ENCODE results near the gene PKN2.

The PKN2 gene

DNA sequence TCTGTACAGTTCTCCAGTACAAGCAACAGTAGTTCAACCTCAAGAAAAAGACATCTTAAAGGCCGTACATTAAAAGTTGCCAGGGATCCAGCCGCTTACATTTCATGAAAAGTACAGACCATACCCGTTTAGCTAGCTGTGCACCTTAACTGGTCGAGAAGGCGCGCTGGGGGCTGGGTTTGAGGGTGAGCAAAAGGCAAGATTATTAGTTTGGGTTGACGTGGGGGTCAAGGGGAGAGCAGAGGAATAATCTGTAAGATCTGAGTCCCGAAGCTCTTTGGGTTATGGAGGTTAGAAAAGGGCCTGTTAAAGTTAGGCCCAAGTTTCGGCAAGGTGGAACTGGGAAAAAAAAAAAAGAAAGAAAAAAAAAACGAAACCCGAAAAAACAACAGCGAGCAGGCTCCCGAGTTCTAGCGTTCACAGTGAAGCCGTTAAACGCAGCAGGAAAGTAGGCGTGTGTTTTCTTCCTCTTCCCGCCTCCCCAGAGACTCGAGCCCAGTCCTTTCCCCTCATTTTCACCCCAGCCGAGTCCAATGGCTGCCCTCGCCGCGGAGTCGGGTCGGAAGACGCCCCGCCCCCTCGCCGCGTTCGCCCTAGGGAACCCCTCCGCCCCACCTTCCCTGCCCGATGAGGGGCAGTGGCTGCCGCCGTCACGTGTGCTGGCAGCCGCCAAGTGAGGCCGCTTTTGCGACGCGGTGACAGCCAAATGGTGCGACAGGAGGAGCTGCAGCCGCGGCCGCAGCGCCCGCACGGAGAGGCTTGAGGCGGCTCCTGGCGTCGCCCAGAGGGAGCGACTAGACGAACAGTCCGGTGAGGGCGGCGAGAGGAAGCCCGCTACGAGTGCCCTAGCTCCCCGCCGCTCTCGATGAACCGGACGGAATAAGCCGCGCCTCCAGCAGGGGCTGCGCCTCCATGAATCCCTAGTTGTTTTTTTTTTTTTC, at the start of gene PKN2:
Gene PKN2 (plus strand): TSS at position 733 of the 941 bp plus-strand sequence. CDS start 308 bp downstream, outside the sequence.
- peak; percentile 95 for DNase-seq

DNA sequence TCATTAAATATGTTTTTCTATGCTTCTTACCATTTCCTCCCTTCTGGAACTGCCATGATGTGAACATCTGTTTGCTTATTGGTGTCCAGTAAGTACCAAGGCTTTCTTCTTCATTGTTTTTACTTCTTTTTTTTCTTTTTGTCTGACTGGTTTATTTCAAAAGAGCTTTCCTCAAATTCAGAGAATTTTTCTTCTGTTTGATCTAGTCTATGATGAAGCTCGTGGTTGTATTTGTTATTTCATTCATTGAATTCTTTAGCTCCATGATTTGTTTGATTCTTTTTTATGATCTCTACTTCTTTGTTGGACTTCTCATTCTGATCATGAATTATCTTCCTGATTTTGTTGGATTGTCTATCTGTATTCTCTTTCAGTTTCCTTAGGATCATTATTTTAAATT, 49.5 kb upstream of the PKN2 start:
- no peak for DNase-seq

- DNase-seq, result no peak
Measured at GRCh38 chr1:88640060-88640459, 44.0 kb upstream of the PKN2 start.

- no peak for DNase-seq
Measured at GRCh38 chr1:88645886-88646285, 38.2 kb upstream of the PKN2 start.

DNA sequence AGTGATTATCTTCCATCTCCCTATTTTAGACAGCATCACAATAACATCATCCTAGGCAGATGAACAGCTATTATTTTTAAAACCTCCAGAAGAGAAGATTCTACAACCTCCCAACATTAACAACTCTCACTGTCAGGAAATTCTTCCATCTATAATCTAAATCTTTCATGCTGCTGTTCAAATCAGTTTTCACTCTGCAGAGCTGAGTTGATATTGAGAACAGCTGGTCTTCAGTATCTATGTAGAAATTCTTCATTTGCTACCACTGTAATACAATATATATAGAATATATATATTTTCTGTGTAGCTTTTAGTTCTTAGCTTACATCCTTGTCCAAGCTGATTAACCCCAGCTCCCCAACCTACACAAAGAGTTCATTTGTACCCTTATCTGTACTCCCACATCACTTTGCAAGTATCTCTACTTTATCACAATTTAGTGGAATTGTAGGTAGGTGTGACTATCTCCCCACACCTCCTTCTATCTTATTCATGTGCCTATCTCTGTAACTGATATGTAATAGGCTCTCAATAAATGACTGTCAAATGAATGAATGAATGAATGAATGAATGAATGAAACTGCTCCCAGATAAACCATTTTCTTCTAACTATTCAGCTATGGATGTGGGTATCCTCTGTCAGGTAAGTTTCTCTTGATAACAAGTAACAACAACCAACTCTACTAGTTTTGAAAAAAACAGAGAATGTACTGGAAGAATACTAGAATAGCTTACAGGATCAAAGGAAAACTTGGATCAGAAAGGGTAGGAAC, 37.4 kb upstream of the PKN2 start:
- DNase-seq, result no peak

DNA sequence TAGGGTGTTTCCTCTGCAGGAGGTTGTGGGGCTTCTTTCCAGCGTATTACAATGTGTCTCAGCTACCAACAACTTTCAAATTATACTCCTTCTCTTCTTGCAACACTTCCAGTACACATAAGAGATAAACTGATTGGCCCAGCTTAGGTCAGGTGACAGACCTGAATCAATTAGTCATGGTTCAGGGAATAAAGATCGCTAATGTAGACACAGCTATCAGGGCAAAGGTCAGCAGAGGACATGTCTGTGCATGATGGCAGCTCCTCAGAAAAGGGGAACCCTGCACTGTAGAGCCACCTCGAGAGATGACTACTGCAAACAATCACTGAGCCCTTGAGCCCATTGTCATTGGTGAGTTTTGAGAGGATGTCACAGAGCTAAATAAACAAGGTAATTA, 36.8 kb upstream of the PKN2 start:
- no peak for DNase-seq

DNA sequence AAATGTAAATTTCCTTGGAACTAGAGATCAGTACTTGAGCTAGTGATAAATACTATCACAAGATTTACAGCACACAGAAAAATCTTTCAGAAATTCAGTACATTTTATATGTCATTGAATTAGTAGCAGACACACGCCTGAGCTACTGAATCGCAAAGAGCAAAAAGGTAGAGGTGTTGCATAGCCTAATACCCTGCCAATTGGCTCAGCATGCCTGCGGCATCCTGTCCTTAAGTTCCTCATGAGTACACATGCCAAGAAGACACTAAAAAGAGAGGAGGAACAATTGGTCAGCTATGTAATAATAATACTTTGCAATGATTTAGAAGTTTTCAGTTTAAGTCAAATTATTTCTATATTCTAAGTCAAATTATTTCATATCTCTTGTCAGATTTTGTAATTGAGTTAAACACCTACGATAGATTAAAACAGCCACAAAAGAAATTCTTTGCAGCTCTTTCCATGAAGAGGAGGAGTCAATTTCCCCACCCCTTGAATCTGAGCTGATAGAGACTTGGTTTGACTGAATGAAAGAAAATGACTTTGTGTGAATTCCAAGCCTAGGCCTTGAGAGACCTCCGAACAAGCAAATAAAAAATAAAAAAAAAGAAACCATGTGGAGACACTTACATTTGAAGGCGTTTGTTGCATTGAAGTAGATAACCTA, 36.2 kb upstream of the PKN2 start:
- DNase-seq, result no peak

- no peak for DNase-seq
Measured at GRCh38 chr1:88648706-88649105, 35.4 kb upstream of the PKN2 start.

DNA sequence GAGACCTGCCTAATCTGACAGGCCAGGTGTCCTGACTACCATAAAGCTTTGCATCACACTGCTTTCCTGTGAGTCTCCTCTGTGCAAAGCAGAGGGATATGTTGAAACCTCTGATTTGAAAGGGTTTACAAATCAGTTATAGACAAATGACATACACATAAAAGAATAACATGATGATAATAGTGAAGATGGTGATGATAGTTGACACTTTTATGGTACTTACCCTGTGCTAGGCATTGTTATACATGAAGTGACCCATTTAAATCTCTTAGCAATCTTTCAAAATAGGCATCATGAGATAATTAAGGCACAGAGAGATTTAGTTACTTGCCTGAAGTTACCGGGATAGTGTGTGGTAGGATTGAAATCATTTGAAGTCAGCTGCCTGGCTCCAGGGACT, 34.1 kb upstream of the PKN2 start:
- DNase-seq, result no peak

GRCh38 chr1:88650676-88651418, 33.2 kb upstream of the PKN2 start:
- no peak for DNase-seq

DNA sequence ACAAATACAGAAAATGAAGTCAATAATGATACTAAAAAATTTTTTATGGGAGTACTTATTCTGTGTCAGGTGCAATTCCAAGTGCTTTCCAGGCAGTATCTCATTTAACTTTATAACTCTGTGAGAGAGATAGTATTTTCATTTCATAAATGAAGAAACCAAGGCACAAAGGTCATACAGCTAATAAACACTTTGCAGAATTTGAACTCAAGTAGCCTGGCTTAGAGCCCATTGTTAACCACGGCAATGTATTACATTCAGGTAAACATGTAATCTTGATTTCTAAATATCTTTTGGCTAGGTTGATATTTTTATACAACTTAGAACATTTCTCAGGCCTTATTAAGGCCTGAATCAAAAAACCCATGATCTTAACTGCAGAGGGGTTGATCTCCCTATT, 28.9 kb upstream of the PKN2 start:
- DNase-seq, result no peak

GRCh38 chr1:88655685-88656299, 28.3 kb upstream of the PKN2 start:
- DNase-seq, result no peak

DNA sequence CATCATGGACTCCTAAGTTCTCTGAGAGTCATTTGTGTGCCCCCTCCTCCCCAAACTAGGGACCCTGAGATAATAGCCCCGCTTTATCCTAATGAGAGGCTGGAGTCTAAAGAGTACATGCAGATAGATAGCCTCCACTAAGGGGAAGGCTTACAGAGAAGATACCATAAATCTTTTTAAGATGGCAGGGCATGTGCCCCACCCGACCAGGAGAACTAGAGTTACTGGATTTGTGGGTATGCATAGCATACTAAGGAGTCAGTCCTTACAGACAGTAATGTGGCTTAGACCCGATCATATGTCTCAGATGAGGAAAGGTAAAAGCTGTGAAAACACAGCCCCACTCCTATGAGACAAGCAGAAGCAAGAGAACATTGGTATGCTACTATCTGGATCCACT, 25.7 kb upstream of the PKN2 start:
- no peak for DNase-seq

DNA sequence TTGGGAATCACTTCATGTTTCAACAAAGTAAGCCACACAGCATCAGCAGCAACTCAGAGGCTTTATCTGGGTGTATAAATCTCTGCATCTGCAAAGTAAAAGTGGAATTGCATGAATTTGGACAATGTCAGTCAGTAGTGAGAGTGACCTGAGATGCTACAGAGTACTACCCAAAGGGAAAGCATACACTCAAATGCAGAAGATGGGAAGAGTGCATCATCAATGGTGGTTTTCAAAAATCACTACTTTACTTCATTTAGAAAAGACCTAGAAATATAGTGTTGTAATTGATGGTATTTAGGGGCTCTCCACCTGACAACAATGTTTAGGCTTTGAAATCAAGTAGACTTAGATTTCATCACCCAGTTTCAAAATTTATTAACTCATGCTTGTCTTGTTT, 24.5 kb upstream of the PKN2 start:
- DNase-seq, result no peak

DNA sequence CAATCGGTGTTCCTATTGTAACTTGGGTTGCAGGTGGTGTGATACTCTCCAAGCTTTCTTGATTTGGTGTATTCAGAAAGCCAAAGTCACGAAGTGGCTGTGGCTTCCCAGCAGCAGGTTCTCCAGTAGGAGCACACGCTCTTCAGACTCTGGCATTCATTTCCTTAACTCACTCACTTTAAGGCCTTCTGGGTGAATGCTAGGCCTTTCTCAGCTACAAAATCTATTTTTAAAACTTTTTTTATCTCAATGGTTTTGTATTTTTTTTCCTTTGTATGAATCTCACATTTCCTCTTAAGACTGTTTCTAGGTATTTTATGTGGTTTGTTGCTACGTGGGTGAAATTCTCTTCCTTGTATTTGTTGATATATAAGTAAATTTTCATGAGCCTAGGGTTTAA, 22.9 kb upstream of the PKN2 start:
- no peak for DNase-seq

GRCh38 chr1:88661951-88662699, 21.9 kb upstream of the PKN2 start:
- no peak for DNase-seq

DNA sequence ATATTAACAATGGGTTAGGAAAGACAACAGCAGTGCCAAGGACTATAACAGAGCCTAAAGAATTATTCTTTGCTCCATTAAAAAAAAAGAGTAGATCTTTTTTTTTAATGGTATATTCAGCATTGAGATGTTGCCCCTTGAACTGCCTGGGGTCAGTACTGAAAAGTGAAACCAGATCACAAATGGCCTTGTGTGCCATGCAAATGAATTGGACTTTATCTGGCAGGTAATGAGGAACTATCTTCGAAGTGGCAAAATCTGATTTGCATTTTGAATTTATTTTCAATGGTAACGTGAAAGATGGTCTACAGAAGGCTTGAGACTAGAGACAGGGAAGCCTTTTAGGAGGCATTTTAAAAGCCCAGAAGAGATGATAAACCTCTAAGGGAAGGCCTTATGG, 21.4 kb upstream of the PKN2 start:
- DNase-seq, result no peak

- DNase-seq, result no peak
Measured at GRCh38 chr1:88668405-88668804, 15.7 kb upstream of the PKN2 start.

- DNase-seq, result no peak
Measured at GRCh38 chr1:88670462-88670861, 13.6 kb upstream of the PKN2 start.

- DNase-seq, result no peak
Measured at GRCh38 chr1:88673446-88673845, 10.6 kb upstream of the PKN2 start.

DNA sequence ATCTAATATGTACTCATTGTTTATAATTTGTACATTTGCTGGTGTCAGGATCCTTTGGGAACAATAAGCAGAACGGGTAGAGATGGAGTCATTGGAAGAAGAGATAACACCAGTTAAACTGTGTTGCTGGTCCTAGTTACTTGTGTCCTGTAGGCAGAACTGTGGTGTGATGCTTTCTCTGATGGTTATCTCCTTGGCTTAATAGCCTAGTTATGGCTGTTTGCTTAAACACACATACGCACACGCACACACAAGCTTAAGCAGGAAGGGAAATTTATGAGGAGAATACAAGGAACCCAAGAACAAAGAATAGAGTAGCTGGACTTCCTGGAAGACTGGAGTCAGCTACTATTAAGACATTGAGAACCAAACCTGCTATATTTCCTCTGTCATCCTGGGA, 5.7 kb upstream of the PKN2 start:
- DNase-seq, result no peak

GRCh38 chr1:88680471-88680870, 3.6 kb upstream of the PKN2 start:
- DNase-seq, result no peak

Measured in NK-92 treated with Interleukin-12 subunit alpha and Interleukin-12 subunit beta, amount 100 ng/mL, for 24 hours (cell line).